ENCODE measurements around the gene LTF. TPM values are rescaled to one million over a fixed set of nuclear protein-coding genes. Genes with fewer than 3 reads are reported as not detected.

The LTF gene
- total and polyA plus RNA-seq, 4 donors, result 0.36 to 14.7 (median 1.4) TPM

Other genes with a start within 250 kb of the LTF start
- gene CCR3, start 222.4 kb downstream of the LTF start, total RNA-seq, result under 1 TPM in 1 of 2 donors, not detected in 1; 0.05 TPM
- gene CCR3, start 222.4 kb downstream of the LTF start, polyA plus RNA-seq, result under 1 TPM in 1 of 2 donors, not detected in 1; 0.13 TPM
- 1 to 10 TPM; 3.3 to 3.4 TPM for gene CCR2, start 110.8 kb downstream of the LTF start, total RNA-seq
- 1 to 10 TPM in 1 of 2 donors, under 1 TPM in 1; 0.68 to 1.5 TPM for gene CCR2, start 110.8 kb downstream of the LTF start, polyA plus RNA-seq
- gene CCR5, start 94.0 kb downstream of the LTF start, total RNA-seq, result under 1 TPM; 0.23 to 0.75 TPM
- under 1 TPM; 0.06 to 0.51 TPM for gene CCR5, start 94.0 kb downstream of the LTF start, polyA plus RNA-seq
- 1 to 10 TPM; 1.0 to 9.0 TPM for gene CCRL2, start 57.6 kb downstream of the LTF start, total RNA-seq
- under 1 TPM; 0.51 to 0.62 TPM for gene CCRL2, start 57.6 kb downstream of the LTF start, polyA plus RNA-seq
- 10 to 100 TPM in 1 of 2 donors, 1 to 10 TPM in 1; 1.0 to 35.1 TPM for gene RTP3, start 33.1 kb upstream of the LTF start, total RNA-seq
- 10 to 100 TPM; 18.1 to 61.7 TPM for gene RTP3, start 33.1 kb upstream of the LTF start, polyA plus RNA-seq
- 1 to 10 TPM in 1 of 2 donors, under 1 TPM in 1; 0.93 to 6.6 TPM for gene LRRC2, start 101.4 kb upstream of the LTF start, total RNA-seq
- gene LRRC2, start 101.4 kb upstream of the LTF start, polyA plus RNA-seq, result 1 to 10 TPM; 1.9 to 7.6 TPM
- gene FAM240A, start 147.6 kb upstream of the LTF start, total RNA-seq, result not detected
- not detected for gene FAM240A, start 147.6 kb upstream of the LTF start, polyA plus RNA-seq
- gene ALS2CL, start 228.8 kb upstream of the LTF start, total RNA-seq, result 10 to 100 TPM in 1 of 2 donors, under 1 TPM in 1; 0.51 to 22.9 TPM
- 1 to 10 TPM; 4.8 to 6.6 TPM for gene ALS2CL, start 228.8 kb upstream of the LTF start, polyA plus RNA-seq
- gene TMIE, start 236.5 kb upstream of the LTF start, total RNA-seq, result under 1 TPM; 0.14 to 0.17 TPM
- under 1 TPM; 0.13 to 0.26 TPM for gene TMIE, start 236.5 kb upstream of the LTF start, polyA plus RNA-seq